Colonic mucosa (tissue), 4 donors: Measurements from ENCODE around the gene STAMBPL1. TPM values are rescaled to one million over a fixed set of nuclear protein-coding genes. Genes with fewer than 3 reads are reported as not detected.

Experiments
- DNase-seq: peaks from one replicate; pipeline ENCODE4 v3.0.0-alpha.2; 2020
- H3K27ac ChIP-seq: fragments of 200-600 bp; one replicate; pipeline ENCODE4 v1.8.0; 2021
- H3K27me3 ChIP-seq: fragments of 200-600 bp; one replicate; pipeline ENCODE4 v1.8.0; 2021
- H3K36me3 ChIP-seq: fragments of 200-600 bp; one replicate; pipeline ENCODE4 v1.8.0; 2021
- H3K4me1 ChIP-seq: fragments of 200-600 bp; one replicate; pipeline ENCODE4 v1.8.0; 2021; ENCODE audit warnings: mild to moderate bottlenecking
- H3K4me3 ChIP-seq: fragments of 200-600 bp; one replicate; pipeline ENCODE4 v1.8.0; 2021
- H3K9ac ChIP-seq, 2 donors: one replicate each; pipeline ENCODE4 v1.7.0; 2013; ENCODE audit warnings: control low read depth in 2 of 2, low read depth in 2 of 2, low read length in 2 of 2
- H3K9me3 ChIP-seq: fragments of 200-600 bp; one replicate; pipeline ENCODE4 v1.8.0; 2021
- CTCF ChIP-seq: fragments of 200-600 bp; IDR thresholded peaks from one replicate; pipeline ENCODE4 v1.8.0; 2022; ENCODE audit warnings: antibody characterized with exemption, mild to moderate bottlenecking
- intact Hi-C: fragments of 100-400 bp; cut with DNase I; formaldehyde crosslinking; loops from one replicate; pipeline ENCODE4 v1.14.1; 2022
- total RNA-seq, 2 donors: library from RNA; stranded (reverse); fragmentation: NEBNext Ultra II Directional in 1 of 2; extraction: Animal tissue kit (Norgen Biotek cat#: 25700) in 1 of 2; gene quantifications; one replicate each; pipeline ENCODE4 v1.2.1, GENCODE V29; 2021
- donor health status: healthy.
- donor health status: DM: no; HTN: no; CAD: no.
- donor health status: DM: no; HTN: no; CAD: no.

Gene STAMBPL1
- total RNA-seq, 2 donors from 2014 or later, result 16.3 to 20.4 TPM

GRCh38 chr10:88899886-88900285, 19.8 kb downstream of the STAMBPL1 start:
- no peaks in the 10 kb centered on the region for H3K27me3 ChIP-seq
- DNase-seq, result no peak
- no peaks in the 10 kb centered on the region for H3K36me3 ChIP-seq
- H3K4me1 ChIP-seq, result peaks cover 8% of the 10 kb centered on the region
- intact Hi-C loops, result no loop called here
- no peaks in the 10 kb centered on the region for H3K9me3 ChIP-seq
- no peak for TF ChIP-seq CTCF
- no peak overlapping the region for H3K9ac ChIP-seq
- no peak overlapping the region for H3K27ac ChIP-seq
- no peak overlapping the region for H3K4me3 ChIP-seq

GRCh38 chr10:88901206-88901983, 21.4 kb downstream of the STAMBPL1 start:
- peak overlapping the region; percentile 28 for H3K27ac ChIP-seq

GRCh38 chr10:88901984-88902789, 22.1 kb downstream of the STAMBPL1 start:
- H3K9ac ChIP-seq, result no peak overlapping the region
- no peak for TF ChIP-seq CTCF
- no peaks in the 10 kb centered on the region for H3K9me3 ChIP-seq
- peak overlapping the region; percentile 76 for H3K27ac ChIP-seq
- intact Hi-C loops, result no loop called here
- H3K4me3 ChIP-seq, result no peak overlapping the region
- H3K4me1 ChIP-seq, result peaks cover 8% of the 10 kb centered on the region
- DNase-seq, result no peak
- no peaks in the 10 kb centered on the region for H3K27me3 ChIP-seq
- H3K36me3 ChIP-seq, result no peaks in the 10 kb centered on the region

More at GRCh38 chr10:88901206-88901983, 21.4 kb downstream of the STAMBPL1 start:
- no peaks in the 10 kb centered on the region for H3K36me3 ChIP-seq
- no peak for DNase-seq
- H3K4me3 ChIP-seq, result no peak overlapping the region
- intact Hi-C loops, result no loop called here
- TF ChIP-seq CTCF, result no peak
- H3K9ac ChIP-seq, result no peak overlapping the region
- no peaks in the 10 kb centered on the region for H3K9me3 ChIP-seq
- peaks cover 8% of the 10 kb centered on the region for H3K4me1 ChIP-seq
- H3K27me3 ChIP-seq, result no peaks in the 10 kb centered on the region

GRCh38 chr10:88903715-88904114, 23.7 kb downstream of the STAMBPL1 start:
- no peak overlapping the region for H3K4me3 ChIP-seq
- peaks cover 5% of the 10 kb centered on the region for H3K4me1 ChIP-seq
- H3K36me3 ChIP-seq, result no peaks in the 10 kb centered on the region
- intact Hi-C loops, result no loop called here
- DNase-seq, result peak; percentile 71
- peak overlapping the region; percentile 76 for H3K27ac ChIP-seq
- no peaks in the 10 kb centered on the region for H3K9me3 ChIP-seq
- H3K27me3 ChIP-seq, result no peaks in the 10 kb centered on the region
- TF ChIP-seq CTCF, result no peak
- peak overlapping the region in 1 of 2 donors; percentile 24 for H3K9ac ChIP-seq

GRCh38 chr10:88906921-88907320, 26.9 kb downstream of the STAMBPL1 start:
- DNase-seq, result no peak
- no peaks in the 10 kb centered on the region for H3K4me1 ChIP-seq
- H3K4me3 ChIP-seq, result no peak overlapping the region
- TF ChIP-seq CTCF, result no peak
- no peak overlapping the region for H3K27ac ChIP-seq
- H3K36me3 ChIP-seq, result no peaks in the 10 kb centered on the region
- H3K27me3 ChIP-seq, result no peaks in the 10 kb centered on the region
- no peak overlapping the region for H3K9ac ChIP-seq
- H3K9me3 ChIP-seq, result no peaks in the 10 kb centered on the region
- intact Hi-C loops, result no loop called here
